Endodermal cell (in vitro differentiated cells): Measurements from ENCODE around the gene CCL21. TPM values are rescaled to one million over a fixed set of nuclear protein-coding genes. Genes with fewer than 3 reads are reported as not detected.
"Not testable (repeated sequence)": the region's sequence is repeated elsewhere in the genome, so short reads cannot be mapped to it uniquely, and the experiment has no call there.

Source experiments
- DNase-seq: peaks from one replicate; pipeline ENCODE4 v3.0.0-alpha.2; 2017
- H3K27ac ChIP-seq: 2 replicates; pipeline ENCODE4 v1.5.1; 2013; ENCODE audit warnings: mild to moderate bottlenecking, low read depth, low read length, moderate library complexity
- H3K27me3 ChIP-seq: 2 replicates; pipeline ENCODE4 v1.6.1; 2013; ENCODE audit warnings: mild to moderate bottlenecking, low read length, moderate library complexity; ENCODE audit not compliant: insufficient read depth, control insufficient read depth, poor library complexity, severe bottlenecking
- H3K36me3 ChIP-seq: 2 replicates; pipeline ENCODE4 v1.7.0; 2013; ENCODE audit warnings: mild to moderate bottlenecking, low read length, moderate library complexity; ENCODE audit not compliant: control insufficient read depth, insufficient read depth
- H3K4me1 ChIP-seq: one replicate; pipeline ENCODE4 v1.7.0; 2013; ENCODE audit warnings: low read length; ENCODE audit not compliant: control insufficient read depth, insufficient read depth
- H3K4me3 ChIP-seq: 2 replicates; pipeline ENCODE4 v1.5.1; 2013; ENCODE audit warnings: mild to moderate bottlenecking, low read length, moderate library complexity
- H3K9ac ChIP-seq: 2 replicates; pipeline ENCODE4 v1.6.1; 2013; ENCODE audit warnings: mild to moderate bottlenecking, low read length, moderate library complexity; ENCODE audit not compliant: poor library complexity, severe bottlenecking; ENCODE audit errors: extremely low read depth
- H3K9me3 ChIP-seq: 2 replicates; pipeline ENCODE4 v1.6.1; 2013; ENCODE audit warnings: mild to moderate bottlenecking, low read length, moderate library complexity; ENCODE audit not compliant: control insufficient read depth
- H3K27ac Mint-ChIP-seq: 2 replicates; pipeline ENCODE4 v1.8.0; 2020; ENCODE audit warnings: mixed read lengths
- H3K27me3 Mint-ChIP-seq: 2 replicates; pipeline ENCODE4 v1.8.0; 2021; ENCODE audit warnings: mild to moderate bottlenecking, mixed read lengths; ENCODE audit not compliant: insufficient read depth
- H3K36me3 Mint-ChIP-seq: 2 replicates; pipeline ENCODE4 v1.8.0; 2020; ENCODE audit warnings: low read depth, mixed read lengths
- H3K4me1 Mint-ChIP-seq: 2 replicates; pipeline ENCODE4 v1.8.0; 2020; ENCODE audit warnings: mixed read lengths
- H3K4me3 Mint-ChIP-seq: 2 replicates; pipeline ENCODE4 v1.8.0; 2020; ENCODE audit warnings: mild to moderate bottlenecking, moderate library complexity, mixed read lengths
- H3K9me3 Mint-ChIP-seq: 2 replicates; pipeline ENCODE4 v1.8.0; 2020; ENCODE audit warnings: mild to moderate bottlenecking, mixed read lengths
- CTCF ChIP-seq: fragments of 200-600 bp; sonication (generic); conservative IDR thresholded peaks from 2 replicates; pipeline ENCODE4 v1.5.0; 2021; ENCODE audit warnings: antibody characterized with exemption, mild to moderate bottlenecking
- WGBS, 2 experiments: methylation state at CpG; one replicate each; pipeline versions ENCODE4 v1.1.5 to v1.1.7; 2013; ENCODE audit warnings: missing lambda C conversion rate in 2 of 2, mixed read lengths in 1 of 2; ENCODE audit not compliant: insufficient coverage in 1 of 2, insufficient read length in 1 of 2; 5-methylcytosine and 5-hydroxymethylcytosine counted together
- total RNA-seq, 2 donors: library from RNA; stranded (reverse); fragmentation: NEBNext Ultra II Directional in 1 of 2; extraction: Animal tissue kit (Norgen Biotek cat#: 25700) in 1 of 2; gene quantifications; 2 replicates in 1 of 2; 3 replicates in 1 of 2; pipeline ENCODE4 v1.2.1, GENCODE V29; 2021

Gene CCL21
- total RNA-seq, 2 donors from 2014 or later, result not detected

GRCh38 chr9:34741628-34742027 lies 31.7 kb upstream of the CCL21 start:
- H3K9me3 Mint-ChIP-seq, result peaks cover 3% of the 10 kb centered on the region
- Histone ChIP-seq H3K27ac (no peak overlapping the region), H3K9me3 (no peaks in the 10 kb centered on the region), H3K4me3 (no peak overlapping the region), H3K4me1 (no peaks in the 10 kb centered on the region), H3K9ac (no peak overlapping the region), H3K36me3 (no peaks in the 10 kb centered on the region), H3K27me3 (no peaks in the 10 kb centered on the region)
- 96 to 100% methylated on average over 4 to 6 of the region's 6 CpGs for WGBS, 2 experiments
- no peak for DNase-seq
- H3K36me3 Mint-ChIP-seq, result no peaks in the 10 kb centered on the region
- no peak overlapping the region for H3K4me3 Mint-ChIP-seq
- TF ChIP-seq CTCF, result no peak
- no peaks in the 10 kb centered on the region for H3K4me1 Mint-ChIP-seq
- H3K27me3 Mint-ChIP-seq, result peaks cover 11% of the 10 kb centered on the region
- H3K27ac Mint-ChIP-seq, result no peak overlapping the region

- H3K4me3 Mint-ChIP-seq, H3K27ac ChIP-seq, H3K9ac ChIP-seq, H3K9me3 Mint-ChIP-seq, H3K36me3 Mint-ChIP-seq, H3K36me3 ChIP-seq, H3K9me3 ChIP-seq, H3K27me3 ChIP-seq, H3K4me1 ChIP-seq, H3K4me1 Mint-ChIP-seq, H3K4me3 ChIP-seq, DNase-seq, H3K27ac Mint-ChIP-seq: not testable (repeated sequence)
- 94 to 100% methylated on average over 4 to 27 of the region's 27 CpGs for WGBS, 2 experiments
- peaks cover 14% of the 10 kb centered on the region for H3K27me3 Mint-ChIP-seq
Observed at GRCh38 chr9:34740176-34740575, 30.2 kb upstream of the CCL21 start.

GRCh38 chr9:34737677-34738260 lies 27.8 kb upstream of the CCL21 start:
- Histone ChIP-seq H3K4me3 (no peak overlapping the region), H3K4me1 (no peaks in the 10 kb centered on the region), H3K27me3 (no peaks in the 10 kb centered on the region), H3K9me3 (no peaks in the 10 kb centered on the region), H3K9ac (no peak overlapping the region), H3K36me3 (no peaks in the 10 kb centered on the region), H3K27ac (no peak overlapping the region)
- 76 to 80% methylated on average over 5 to 6 of the region's 6 CpGs for WGBS, 2 experiments
- DNase-seq, result no peak
- Mint-ChIP-seq H3K9me3 (peaks cover 3% of the 10 kb centered on the region), H3K4me1 (no peaks in the 10 kb centered on the region), H3K27ac (no peak overlapping the region), H3K4me3 (no peak overlapping the region), H3K36me3 (no peaks in the 10 kb centered on the region), H3K27me3 (peaks cover 7% of the 10 kb centered on the region)
- no peak for TF ChIP-seq CTCF

- Mint-ChIP-seq H3K27ac (no peak overlapping the region), H3K4me1 (no peaks in the 10 kb centered on the region), H3K4me3 (no peak overlapping the region), H3K36me3 (no peaks in the 10 kb centered on the region), H3K9me3 (peaks cover 2% of the 10 kb centered on the region), H3K27me3 (peaks cover 16% of the 10 kb centered on the region)
- Histone ChIP-seq H3K9ac (no peak overlapping the region), H3K27me3 (no peaks in the 10 kb centered on the region), H3K4me1 (no peaks in the 10 kb centered on the region), H3K9me3 (no peaks in the 10 kb centered on the region), H3K36me3 (no peaks in the 10 kb centered on the region), H3K27ac (no peak overlapping the region), H3K4me3 (no peak overlapping the region)
- TF ChIP-seq CTCF, result no peak
- DNase-seq, result peak; percentile 10
Observed at GRCh38 chr9:34734720-34735119, 24.8 kb upstream of the CCL21 start.
